HepG2 (cell line): ENCODE results near the gene CLCN1. TPM values are rescaled to one million over a fixed set of nuclear protein-coding genes. Genes with fewer than 3 reads are reported as not detected.

ENCODE experiments used
- ATAC-seq: fragments of 200-7000 bp; cut with Tn5 transposase; 3 replicates; pipeline ENCODE4 v1.9.1; 2020; ENCODE audit warnings: mild to moderate bottlenecking, moderate library complexity
- BruUV-seq: library from RNA; stranded (reverse); fragments of 400-500 nt; replicated peaks from 2 replicates; lab custom pipeline; 2021; lab: Mats Ljungman, UMichigan
- CTCF ChIA-PET: fragments of 300-600 bp; formaldehyde crosslinking; extraction: SDS; loops from one replicate; lab custom pipeline; 2021; ENCODE audit warnings: low total read pairs, inconsistent platforms, low intra/inter-chr PET ratio; lab: Yijun Ruan, JAX
- POLR2A ChIA-PET: fragments of 350-600 bp; sonication (Branson Sonifier 250); formaldehyde crosslinking; loops from one replicate; lab custom pipeline; 2020; ENCODE audit warnings: antibody characterized with exemption, inconsistent platforms; lab: Yijun Ruan, JAX
- DNase-seq: peaks from one replicate; pipeline ENCODE4 v3.0.0-alpha.2; 2015; ENCODE audit warnings: low spot score
- FAIRE-seq: peaks from 3 replicates; lab custom pipeline; 2011; peaks lifted over from hg19 to GRCh38; lab: Jason Lieb, UNC
- H2AFZ ChIP-seq: one replicate; pipeline ENCODE4 v1.6.1; 2011; ENCODE audit warnings: low read length, inconsistent platforms
- H3K27ac ChIP-seq: fragments of 300-600 bp; 3 replicates; pipeline ENCODE4 v1.8.0; 2011; ENCODE audit warnings: mixed run types, mild to moderate bottlenecking, mixed read lengths, low read length, inconsistent platforms; ENCODE audit not compliant: insufficient read depth; ENCODE audit errors: extremely low read length
- H3K27me3 ChIP-seq, 2 experiments: fragments of 200-600 bp in 1 of 2; 2 replicates in 1 of 2; 3 replicates in 1 of 2; pipeline versions ENCODE4 v1.6.0 to v1.8.0; 2011; ENCODE audit warnings: low read length in 2 of 2, mild to moderate bottlenecking in 2 of 2, moderate library complexity in 2 of 2, inconsistent platforms in 1 of 2; ENCODE audit not compliant: insufficient read depth in 2 of 2, control insufficient read depth in 1 of 2
- H3K36me3 ChIP-seq, 2 experiments: fragments of 200-600 bp in 1 of 2; replicated peaks in 1 of 2; 2 replicates in 1 of 2; 3 replicates in 1 of 2; pipeline versions ENCODE4 v1.5.1 to v1.8.0; 2011; ENCODE audit warnings: low read length in 2 of 2, inconsistent platforms in 1 of 2; ENCODE audit not compliant: insufficient read depth in 2 of 2, control insufficient read depth in 1 of 2
- H3K4me1 ChIP-seq: 2 replicates; pipeline ENCODE4 v1.5.1; 2012; ENCODE audit warnings: low read length, inconsistent platforms; ENCODE audit not compliant: insufficient read depth
- H3K4me2 ChIP-seq: 2 replicates; pipeline ENCODE4 v1.6.0; 2011; ENCODE audit warnings: low read depth, low read length, inconsistent platforms
- H3K4me3 ChIP-seq, 3 experiments: fragments of 200-600 bp in 1 of 3; sonication (generic), shearing (Covaris generic) in 1 of 3; replicated peaks in 1 of 3; 2 replicates each; pipeline ENCODE4 v1.5.1; 2011 to 2016; ENCODE audit warnings: low read length in 3 of 3, inconsistent platforms in 2 of 3, low read depth in 2 of 3, mild to moderate bottlenecking in 2 of 3, control low read depth in 1 of 3, mixed read lengths in 1 of 3; ENCODE audit not compliant: insufficient read depth in 1 of 3
- H3K79me2 ChIP-seq: one replicate; pipeline ENCODE4 v1.6.1; 2011; ENCODE audit warnings: low read length, inconsistent platforms; ENCODE audit not compliant: insufficient read depth
- H3K9ac ChIP-seq: 2 replicates; pipeline ENCODE4 v1.6.0; 2011; ENCODE audit warnings: mild to moderate bottlenecking, low read depth, low read length, inconsistent platforms; ENCODE audit not compliant: insufficient read depth
- H3K9me3 ChIP-seq: 2 replicates; pipeline ENCODE4 v1.5.1; 2012; ENCODE audit warnings: mild to moderate bottlenecking, low read length
- H4K20me1 ChIP-seq: 2 replicates; pipeline ENCODE4 v1.6.0; 2011; ENCODE audit warnings: inconsistent platforms, mild to moderate bottlenecking, low read length, moderate library complexity; ENCODE audit not compliant: insufficient read depth
- AGO2 ChIP-seq: fragments of 200-400 bp; formaldehyde crosslinking; optimal IDR thresholded peaks from 2 replicates; pipeline ENCODE3; 2017; ENCODE audit warnings: mild to moderate bottlenecking, low read depth, low read length, moderate library complexity
- KAT2B ChIP-seq: fragments of 150-350 bp; IDR thresholded peaks from 2 replicates; pipeline ENCODE4 v1.6.1; 2014; ENCODE audit warnings: low read depth, low read length, borderline replicate concordance
- KLF13 ChIP-seq: sonication (generic); formaldehyde crosslinking; IDR thresholded peaks from 2 replicates; pipeline ENCODE4 v1.4.0; 2020; ENCODE audit warnings: mild to moderate bottlenecking, missing genetic modification reagents
- MNT ChIP-seq: fragments of 450-650 bp; IDR thresholded peaks from 2 replicates; pipeline ENCODE4 v1.6.1; 2016
- POLR2A ChIP-seq, 2 experiments: IDR thresholded peaks; 2 replicates each; pipeline ENCODE4 v1.6.1; 2011; ENCODE audit warnings: low read depth in 2 of 2, low read length in 2 of 2, mild to moderate bottlenecking in 1 of 2, moderate library complexity in 1 of 2; ENCODE audit not compliant: insufficient read depth in 1 of 2
- PPARG ChIP-seq: conservative IDR thresholded peaks from 2 replicates; pipeline ENCODE4 v1.6.1; 2016; ENCODE audit warnings: missing biosample characterization, missing genetic modification reagents
- STAG1 ChIP-seq: sonication (generic); formaldehyde crosslinking; IDR thresholded peaks from 2 replicates; pipeline ENCODE4 v1.4.0; 2020; ENCODE audit warnings: missing genetic modification reagents
- ZFP91 ChIP-seq: sonication (generic); formaldehyde crosslinking; IDR thresholded peaks from 2 replicates; pipeline ENCODE4 v1.9.0; 2022; ENCODE audit warnings: missing genetic modification reagents, mild to moderate bottlenecking, borderline replicate concordance
- ZNF576 ChIP-seq: sonication (generic); formaldehyde crosslinking; IDR thresholded peaks from 2 replicates; pipeline ENCODE4 v1.4.0; 2020; ENCODE audit warnings: mild to moderate bottlenecking, missing genetic modification reagents
- ZNF772 ChIP-seq: sonication (generic); formaldehyde crosslinking; IDR thresholded peaks from 2 replicates; pipeline ENCODE4 v1.5.0; 2020; ENCODE audit warnings: mild to moderate bottlenecking, missing genetic modification reagents
- ZSCAN12 ChIP-seq: sonication (generic); formaldehyde crosslinking; IDR thresholded peaks from 2 replicates; pipeline ENCODE4 v1.9.0; 2021; ENCODE audit warnings: mild to moderate bottlenecking, missing genetic modification reagents
- WGBS: methylation state at CpG from one replicate; pipeline ENCODE4 v1.1.6; 2017; ENCODE audit warnings: low lambda C conversion rate; 5-methylcytosine and 5-hydroxymethylcytosine counted together
- in situ Hi-C: cut with HindIII; loops from 2 replicates; pipeline ENCODE4 v1.10.0; 2017; ENCODE audit warnings: low pct_unique_long_range_greater_than_20kb; ENCODE audit not compliant: extremely low pct_ligation_motif_present
- intact Hi-C: fragments of 100-400 bp; cut with micrococcal nuclease; formaldehyde crosslinking; loops from one replicate; pipeline ENCODE4 v1.10.0; 2022; ENCODE audit not compliant: unreplicated experiment
- polyA plus RNA-seq, 8 experiments: library from polyadenylated mRNA; depleted of rRNA in 3 of 8; stranded (reverse) in 7 of 8; unstranded in 1 of 8; fragments of >200 nt; fragmentation: Illumina TruSeq in 4 of 8; extraction: Trizol in 4 of 8; gene quantifications; 2 replicates each; pipeline versions ENCODE4 v1.2.1 to v1.2.3, GENCODE V29; 2011 to 2016; ENCODE audit warnings: low read depth in 4 of 8, missing spikeins in 1 of 8, mixed read lengths in 1 of 8; ENCODE audit not compliant: insufficient read depth in 1 of 8
- total RNA-seq, 5 experiments: library from RNA; depleted of rRNA; stranded (reverse); fragments of >200 nt; fragmentation: Illumina TruSeq; extraction: Trizol; gene quantifications; 2 replicates each; pipeline ENCODE4 v1.2.3, GENCODE V29; 2016; ENCODE audit warnings: low read depth in 1 of 5
- TF ChIP-seq, protein P1 (sequence below): sonication (generic); formaldehyde crosslinking; IDR thresholded peaks from 2 replicates; pipeline ENCODE4 v1.5.1; 2020; ENCODE audit warnings: missing genetic modification reagents, mild to moderate bottlenecking, borderline replicate concordance
- TF ChIP-seq, protein P2 (sequence below): sonication (generic); formaldehyde crosslinking; IDR thresholded peaks from 2 replicates; pipeline ENCODE4 v1.8.0; 2022; ENCODE audit warnings: mild to moderate bottlenecking, missing genetic modification reagents, borderline replicate concordance

The CLCN1 gene
- total and polyA plus RNA-seq, 2 of the 13 experiments (the other 11 are each of a cell fraction or from before 2014, with no cell fraction given), result 0.01 TPM; not detected in 1

DNA sequence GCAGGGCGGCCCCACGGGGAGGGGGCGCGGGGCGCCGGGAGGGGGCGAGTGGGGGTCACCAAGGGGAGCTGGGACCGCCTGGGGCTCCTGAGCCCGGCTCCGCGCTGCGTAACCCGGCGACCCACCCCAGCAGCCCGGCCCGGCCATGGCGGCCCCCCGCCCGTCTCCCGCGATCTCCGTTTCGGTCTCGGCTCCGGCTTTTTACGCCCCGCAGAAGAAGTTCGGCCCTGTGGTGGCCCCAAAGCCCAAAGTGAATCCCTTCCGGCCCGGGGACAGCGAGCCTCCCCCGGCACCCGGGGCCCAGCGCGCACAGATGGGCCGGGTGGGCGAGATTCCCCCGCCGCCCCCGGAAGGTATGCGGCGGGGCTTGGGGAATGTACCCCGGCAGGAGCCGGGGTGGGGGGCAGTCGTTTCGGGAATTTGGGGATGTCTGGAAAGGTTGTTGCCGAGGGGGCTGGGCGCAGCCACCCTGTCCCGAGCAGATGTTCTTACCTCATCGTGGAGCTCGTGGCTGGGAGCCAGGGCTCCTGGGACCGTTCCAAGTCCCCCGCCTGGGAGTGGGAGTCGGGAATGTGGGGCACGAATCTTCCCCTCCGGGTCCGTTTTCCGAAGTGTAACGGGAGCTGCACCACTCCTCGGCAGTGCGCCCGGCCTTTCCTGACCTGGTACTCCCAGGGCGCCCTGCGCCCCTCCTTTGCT is 65.7 kb downstream of the CLCN1 start (continued):
- TF ChIP-seq, protein P1, sequence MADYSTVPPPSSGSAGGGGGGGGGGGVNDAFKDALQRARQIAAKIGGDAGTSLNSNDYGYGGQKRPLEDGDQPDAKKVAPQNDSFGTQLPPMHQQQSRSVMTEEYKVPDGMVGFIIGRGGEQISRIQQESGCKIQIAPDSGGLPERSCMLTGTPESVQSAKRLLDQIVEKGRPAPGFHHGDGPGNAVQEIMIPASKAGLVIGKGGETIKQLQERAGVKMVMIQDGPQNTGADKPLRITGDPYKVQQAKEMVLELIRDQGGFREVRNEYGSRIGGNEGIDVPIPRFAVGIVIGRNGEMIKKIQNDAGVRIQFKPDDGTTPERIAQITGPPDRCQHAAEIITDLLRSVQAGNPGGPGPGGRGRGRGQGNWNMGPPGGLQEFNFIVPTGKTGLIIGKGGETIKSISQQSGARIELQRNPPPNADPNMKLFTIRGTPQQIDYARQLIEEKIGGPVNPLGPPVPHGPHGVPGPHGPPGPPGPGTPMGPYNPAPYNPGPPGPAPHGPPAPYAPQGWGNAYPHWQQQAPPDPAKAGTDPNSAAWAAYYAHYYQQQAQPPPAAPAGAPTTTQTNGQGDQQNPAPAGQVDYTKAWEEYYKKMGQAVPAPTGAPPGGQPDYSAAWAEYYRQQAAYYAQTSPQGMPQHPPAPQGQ (CRISPR knock-in tag), result no peak
- peak; percentile 48; the same call in 1 of the 2 replicates for TF ChIP-seq ZFP91
- TF ChIP-seq AGO2, result peak; percentile 65
- 0 out of 4 replicates have a peak, but pooled peaks of 1 of the 2 experiments have one; percentile 10 for TF ChIP-seq POLR2A (IDR thresholded peaks at IDR 0.05; ENCODE audit: insufficient read depth in 1 of 2, low read depth in 2 of 2, low read length in 2 of 2)

GRCh38 chr7:143382126-143382790 is 66.3 kb downstream of the CLCN1 start:
- Histone ChIP-seq H3K4me2 (peak overlapping the region; percentile 86), H3K9ac (peak overlapping the region; percentile 88), H3K4me3 (peak overlapping the region; percentile 94 to 98 (median 98)), H4K20me1 (peaks cover 8% of the 10 kb centered on the region; the same call in 1 of the 2 replicates), H3K4me1 (peaks cover 63% of the 10 kb centered on the region), H3K9me3 (no peaks in the 10 kb centered on the region), H2AFZ (no peak overlapping the region), H3K79me2 (peaks cover 12% of the 10 kb centered on the region), H3K27me3 (no peaks in the 10 kb centered on the region), H3K36me3 (peaks cover 0 to 3% of the 10 kb centered on the region in 2 experiments; a peak in 1 of 5 replicates), H3K27ac (peak overlapping the region; percentile 89)
- ChIA-PET CTCF (no interaction called here), POLR2A (interaction anchor here (1.1 to 4.0 kb wide), 2 partner anchors 11 to 14 kb away, joined by 6 to 20 read pairs; no protein-coding TSS in a partner anchor)
- DNase-seq (no peak), FAIRE-seq (no peak), ATAC-seq (no peak)
- in situ Hi-C loops, result loop anchor here (5.0 to 25.0 kb wide), 2 partner anchors 35 to 530 kb away; partner anchors contain the start of gene TCAF1
- 28% methylated on average over 4 of the region's 21 CpGs for WGBS
- BruUV-seq, result no TSS peak
- intact Hi-C loops, result no loop called here
- peak; percentile 43; the same call in 1 of the 2 replicates for TF ChIP-seq KAT2B
- TF ChIP-seq, protein P2, sequence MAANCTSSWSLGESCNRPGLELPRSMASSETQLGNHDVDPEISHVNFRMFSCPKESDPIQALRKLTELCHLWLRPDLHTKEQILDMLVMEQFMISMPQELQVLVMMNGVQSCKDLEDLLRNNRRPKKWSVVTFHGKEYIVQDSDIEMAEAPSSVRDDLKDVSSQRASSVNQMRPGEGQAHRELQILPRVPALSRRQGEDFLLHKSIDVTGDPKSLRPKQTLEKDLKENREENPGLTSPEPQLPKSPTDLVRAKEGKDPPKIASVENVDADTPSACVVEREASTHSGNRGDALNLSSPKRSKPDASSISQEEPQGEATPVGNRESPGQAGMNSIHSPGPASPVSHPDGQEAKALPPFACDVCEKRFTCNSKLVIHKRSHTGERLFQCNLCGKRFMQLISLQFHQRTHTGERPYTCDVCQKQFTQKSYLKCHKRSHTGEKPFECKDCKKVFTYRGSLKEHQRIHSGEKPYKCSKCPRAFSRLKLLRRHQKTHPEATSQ, result no peak
- TF ChIP-seq ZNF576 (CRISPR knock-in tag), result no peak
- TF ChIP-seq ZSCAN12 (CRISPR knock-in tag), result no peak
- no peak for TF ChIP-seq ZNF772 (CRISPR knock-in tag)
- TF ChIP-seq KLF13 (CRISPR knock-in tag), result no peak
- TF ChIP-seq PPARG, result no peak
- TF ChIP-seq STAG1 (CRISPR knock-in tag), result no peak
- no peak for TF ChIP-seq MNT
